HepG2 (cell line): ENCODE data around the gene SNAP29. TPM values are rescaled to one million over a fixed set of nuclear protein-coding genes. Genes with fewer than 3 reads are reported as not detected.

Experiments
- ATAC-seq: fragments of 200-7000 bp; cut with Tn5 transposase; 3 replicates; pipeline ENCODE4 v1.9.1; 2020; ENCODE audit warnings: mild to moderate bottlenecking, moderate library complexity
- BruUV-seq: library from RNA; stranded (reverse); fragments of 400-500 nt; replicated peaks from 2 replicates; lab custom pipeline; 2021; lab: Mats Ljungman, UMichigan
- CTCF ChIA-PET: fragments of 300-600 bp; formaldehyde crosslinking; extraction: SDS; loops from one replicate; lab custom pipeline; 2021; ENCODE audit warnings: low total read pairs, inconsistent platforms, low intra/inter-chr PET ratio; lab: Yijun Ruan, JAX
- POLR2A ChIA-PET: fragments of 350-600 bp; sonication (Branson Sonifier 250); formaldehyde crosslinking; loops from one replicate; lab custom pipeline; 2020; ENCODE audit warnings: antibody characterized with exemption, inconsistent platforms; lab: Yijun Ruan, JAX
- DNase-seq: peaks from one replicate; pipeline ENCODE4 v3.0.0-alpha.2; 2015; ENCODE audit warnings: low spot score
- FAIRE-seq: peaks from 3 replicates; lab custom pipeline; 2011; peaks lifted over from hg19 to GRCh38; lab: Jason Lieb, UNC
- H2AFZ ChIP-seq: one replicate; pipeline ENCODE4 v1.6.1; 2011; ENCODE audit warnings: low read length, inconsistent platforms
- H3K27ac ChIP-seq: fragments of 300-600 bp; 3 replicates; pipeline ENCODE4 v1.8.0; 2011; ENCODE audit warnings: mixed run types, mild to moderate bottlenecking, mixed read lengths, low read length, inconsistent platforms; ENCODE audit not compliant: insufficient read depth; ENCODE audit errors: extremely low read length
- H3K27me3 ChIP-seq, 2 experiments: fragments of 200-600 bp in 1 of 2; 2 replicates in 1 of 2; 3 replicates in 1 of 2; pipeline versions ENCODE4 v1.6.0 to v1.8.0; 2011; ENCODE audit warnings: low read length in 2 of 2, mild to moderate bottlenecking in 2 of 2, moderate library complexity in 2 of 2, inconsistent platforms in 1 of 2; ENCODE audit not compliant: insufficient read depth in 2 of 2, control insufficient read depth in 1 of 2
- H3K36me3 ChIP-seq, 2 experiments: fragments of 200-600 bp in 1 of 2; replicated peaks in 1 of 2; 2 replicates in 1 of 2; 3 replicates in 1 of 2; pipeline versions ENCODE4 v1.5.1 to v1.8.0; 2011; ENCODE audit warnings: low read length in 2 of 2, inconsistent platforms in 1 of 2; ENCODE audit not compliant: insufficient read depth in 2 of 2, control insufficient read depth in 1 of 2
- H3K4me1 ChIP-seq: 2 replicates; pipeline ENCODE4 v1.5.1; 2012; ENCODE audit warnings: low read length, inconsistent platforms; ENCODE audit not compliant: insufficient read depth
- H3K4me2 ChIP-seq: 2 replicates; pipeline ENCODE4 v1.6.0; 2011; ENCODE audit warnings: low read depth, low read length, inconsistent platforms
- H3K4me3 ChIP-seq, 3 experiments: fragments of 200-600 bp in 1 of 3; sonication (generic), shearing (Covaris generic) in 1 of 3; replicated peaks in 1 of 3; 2 replicates each; pipeline ENCODE4 v1.5.1; 2011 to 2016; ENCODE audit warnings: low read length in 3 of 3, inconsistent platforms in 2 of 3, low read depth in 2 of 3, mild to moderate bottlenecking in 2 of 3, control low read depth in 1 of 3, mixed read lengths in 1 of 3; ENCODE audit not compliant: insufficient read depth in 1 of 3
- H3K79me2 ChIP-seq: one replicate; pipeline ENCODE4 v1.6.1; 2011; ENCODE audit warnings: low read length, inconsistent platforms; ENCODE audit not compliant: insufficient read depth
- H3K9ac ChIP-seq: 2 replicates; pipeline ENCODE4 v1.6.0; 2011; ENCODE audit warnings: mild to moderate bottlenecking, low read depth, low read length, inconsistent platforms; ENCODE audit not compliant: insufficient read depth
- H3K9me3 ChIP-seq: 2 replicates; pipeline ENCODE4 v1.5.1; 2012; ENCODE audit warnings: mild to moderate bottlenecking, low read length
- H4K20me1 ChIP-seq: 2 replicates; pipeline ENCODE4 v1.6.0; 2011; ENCODE audit warnings: inconsistent platforms, mild to moderate bottlenecking, low read length, moderate library complexity; ENCODE audit not compliant: insufficient read depth
- AHDC1 ChIP-seq: sonication (generic); formaldehyde crosslinking; IDR thresholded peaks from 2 replicates; pipeline ENCODE4 v1.5.1; 2020; ENCODE audit warnings: mild to moderate bottlenecking, missing genetic modification reagents, borderline replicate concordance
- CREM ChIP-seq, 2 experiments: sonication (generic) in 1 of 2; formaldehyde crosslinking in 1 of 2; IDR thresholded peaks; 2 replicates each; pipeline versions ENCODE4 v1.4.0 to v1.6.1; 2016 to 2020; ENCODE audit warnings: antibody characterized with exemption in 1 of 2, mild to moderate bottlenecking in 1 of 2, missing genetic modification reagents in 1 of 2
- MTF1 ChIP-seq: sonication (generic); formaldehyde crosslinking; IDR thresholded peaks from 2 replicates; pipeline ENCODE4 v1.5.0; 2020; ENCODE audit warnings: missing genetic modification reagents
- MTF2 ChIP-seq: sonication (generic); formaldehyde crosslinking; IDR thresholded peaks from 2 replicates; pipeline ENCODE4 v1.5.0; 2020; ENCODE audit warnings: missing genetic modification reagents, borderline replicate concordance
- NCOA1 ChIP-seq: sonication (generic); formaldehyde crosslinking; IDR thresholded peaks from 2 replicates; pipeline ENCODE4 v1.9.0; 2021; ENCODE audit warnings: missing genetic modification reagents
- NFE2L1 ChIP-seq: sonication (generic); formaldehyde crosslinking; IDR thresholded peaks from 2 replicates; pipeline ENCODE4 v1.4.0; 2020; ENCODE audit warnings: missing genetic modification reagents, mild to moderate bottlenecking, borderline replicate concordance
- PAF1 ChIP-seq: IDR thresholded peaks from 2 replicates; pipeline ENCODE4 v1.6.1; 2016; ENCODE audit warnings: missing genetic modification reagents, missing compliant biosample characterization
- SMAD9 ChIP-seq: sonication (generic); formaldehyde crosslinking; IDR thresholded peaks from 2 replicates; pipeline ENCODE4 v1.5.1; 2020; ENCODE audit warnings: mild to moderate bottlenecking, missing genetic modification reagents
- SMARCC2 ChIP-seq: fragments of 450-650 bp; IDR thresholded peaks from 2 replicates; pipeline ENCODE4 v1.6.1; 2017; ENCODE audit warnings: antibody characterized with exemption, mild to moderate bottlenecking
- SMARCE1 ChIP-seq: fragments of 450-650 bp; IDR thresholded peaks from 2 replicates; pipeline ENCODE4 v1.6.1; 2017; ENCODE audit warnings: borderline replicate concordance
- ZFP41 ChIP-seq: sonication (generic); formaldehyde crosslinking; IDR thresholded peaks from 2 replicates; pipeline ENCODE4 v1.4.0; 2020; ENCODE audit warnings: mild to moderate bottlenecking, missing genetic modification reagents, borderline replicate concordance
- ZMYM2 ChIP-seq: sonication (generic); formaldehyde crosslinking; IDR thresholded peaks from 2 replicates; pipeline ENCODE4 v1.8.0; 2022; ENCODE audit warnings: mild to moderate bottlenecking, missing genetic modification reagents
- ZNF44 ChIP-seq: sonication (generic); formaldehyde crosslinking; IDR thresholded peaks from 2 replicates; pipeline ENCODE4 v1.5.1; 2020; ENCODE audit warnings: mild to moderate bottlenecking, missing genetic modification reagents
- WGBS: methylation state at CpG from one replicate; pipeline ENCODE4 v1.1.6; 2017; ENCODE audit warnings: low lambda C conversion rate; 5-methylcytosine and 5-hydroxymethylcytosine counted together
- in situ Hi-C: cut with HindIII; loops from 2 replicates; pipeline ENCODE4 v1.10.0; 2017; ENCODE audit warnings: low pct_unique_long_range_greater_than_20kb; ENCODE audit not compliant: extremely low pct_ligation_motif_present
- intact Hi-C: fragments of 100-400 bp; cut with micrococcal nuclease; formaldehyde crosslinking; loops from one replicate; pipeline ENCODE4 v1.10.0; 2022; ENCODE audit not compliant: unreplicated experiment
- polyA plus RNA-seq, 8 experiments: library from polyadenylated mRNA; depleted of rRNA in 3 of 8; stranded (reverse) in 7 of 8; unstranded in 1 of 8; fragments of >200 nt; fragmentation: Illumina TruSeq in 4 of 8; extraction: Trizol in 4 of 8; gene quantifications; 2 replicates each; pipeline versions ENCODE4 v1.2.1 to v1.2.3, GENCODE V29; 2011 to 2016; ENCODE audit warnings: low read depth in 4 of 8, missing spikeins in 1 of 8, mixed read lengths in 1 of 8; ENCODE audit not compliant: insufficient read depth in 1 of 8
- total RNA-seq, 5 experiments: library from RNA; depleted of rRNA; stranded (reverse); fragments of >200 nt; fragmentation: Illumina TruSeq; extraction: Trizol; gene quantifications; 2 replicates each; pipeline ENCODE4 v1.2.3, GENCODE V29; 2016; ENCODE audit warnings: low read depth in 1 of 5

The SNAP29 gene
- total and polyA plus RNA-seq, 2 of the 13 experiments (the other 11 are each of a cell fraction or from before 2014, with no cell fraction given) = 12.3 to 30.7 TPM

- in situ Hi-C loops (no loop called here), intact Hi-C loops (no loop called here)
- FAIRE-seq (no peak), DNase-seq (no peak), ATAC-seq (no peak)
- Histone ChIP-seq H3K9me3 (no peaks in the 10 kb centered on the region), H3K36me3 (peaks cover 20 to 72% of the 10 kb centered on the region in 2 experiments), H3K4me3 (no peak overlapping the region), H3K27me3 (no peaks in the 10 kb centered on the region), H2AFZ (no peak overlapping the region), H3K4me2 (peak overlapping the region; percentile 61; the same call in 1 of the 2 replicates), H3K27ac (no peak overlapping the region), H3K9ac (0 out of 2 replicates have a peak overlapping the region, but pooled peaks have one; percentile 21), H4K20me1 (peaks cover 95% of the 10 kb centered on the region), H3K79me2 (peaks cover 93% of the 10 kb centered on the region), H3K4me1 (peaks cover 88% of the 10 kb centered on the region)
- ChIA-PET CTCF (no interaction called here), POLR2A (interaction anchor here (0.8 to 1.0 kb wide), 4 partner anchors 9 to 44 kb away, joined by 3 read pairs; partner anchors contain the start of genes CRKL and LZTR1)
- WGBS = 88% methylated on average over 8 of the region's 8 CpGs
- TF ChIP-seq AHDC1 = no peak
- TF ChIP-seq ZFP41 (CRISPR knock-in tag) = no peak
- no peak for TF ChIP-seq SMARCC2
- no peak for TF ChIP-seq PAF1
- TF ChIP-seq MTF2 (CRISPR knock-in tag) = no peak
- no peak for TF ChIP-seq SMAD9 (CRISPR knock-in tag)
- no peak for TF ChIP-seq ZMYM2
- TF ChIP-seq SMARCE1 = no peak
- no peak for TF ChIP-seq MTF1 (CRISPR knock-in tag)
- no peak for TF ChIP-seq NCOA1 (CRISPR knock-in tag)
- TF ChIP-seq NFE2L1 (CRISPR knock-in tag) = no peak
- TF ChIP-seq CREM (IDR thresholded peaks at IDR 0.05) = no peak
- TF ChIP-seq CREM (CRISPR knock-in tag; IDR thresholded peaks at IDR 0.05) = no peak
- no peak for TF ChIP-seq ZNF44 (CRISPR knock-in tag)
- no TSS peak for BruUV-seq
These were observed 79.2 kb downstream of the SNAP29 start for GRCh38 chr22:20937794-20938671.
